Karpas-422 (cell line): ENCODE measurements around the gene HOXA9. TPM values are rescaled to one million over a fixed set of nuclear protein-coding genes. Genes with fewer than 3 reads are reported as not detected.

ENCODE experiments used
- DNase-seq: peaks from one replicate; pipeline ENCODE4 v3.0.0-alpha.2; 2015
- H2AFZ ChIP-seq: fragments of 200-600 bp; sonication (generic); 2 replicates; pipeline ENCODE4 v1.6.1; 2014; ENCODE audit warnings: antibody characterized with exemption, low read length, mixed read lengths
- H3K27ac ChIP-seq: fragments of 200-600 bp; sonication (generic); 2 replicates; pipeline ENCODE4 v1.5.1; 2014; ENCODE audit warnings: mild to moderate bottlenecking, low read length, moderate library complexity
- H3K27me3 ChIP-seq: fragments of 200-600 bp; sonication (generic); 2 replicates; pipeline ENCODE4 v1.6.1; 2014; ENCODE audit warnings: low read length, mixed read lengths
- H3K36me3 ChIP-seq: fragments of 200-600 bp; sonication (generic); 2 replicates; pipeline ENCODE4 v1.6.1; 2014; ENCODE audit warnings: low read length, mixed read lengths; ENCODE audit not compliant: insufficient read depth
- H3K4me1 ChIP-seq: fragments of 200-600 bp; sonication (generic); 2 replicates; pipeline ENCODE4 v1.6.1; 2014; ENCODE audit warnings: mild to moderate bottlenecking, low read length, mixed read lengths
- H3K4me2 ChIP-seq: fragments of 200-600 bp; sonication (generic); 2 replicates; pipeline ENCODE4 v1.6.1; 2014; ENCODE audit warnings: low read length, low read depth, mild to moderate bottlenecking; ENCODE audit not compliant: poor library complexity, severe bottlenecking
- H3K4me3 ChIP-seq: fragments of 200-600 bp; sonication (generic); 2 replicates; pipeline ENCODE4 v1.5.1; 2014; ENCODE audit warnings: mild to moderate bottlenecking, antibody characterized with exemption, low read length, mixed read lengths
- H3K79me2 ChIP-seq: fragments of 200-600 bp; sonication (generic); 2 replicates; pipeline ENCODE4 v1.6.1; 2014; ENCODE audit warnings: mild to moderate bottlenecking, low read length, mixed read lengths
- H3K9ac ChIP-seq: fragments of 200-600 bp; sonication (generic); 2 replicates; pipeline ENCODE4 v1.6.0; 2014; ENCODE audit warnings: low read length
- H3K9me2 ChIP-seq: fragments of 200-600 bp; sonication (generic), shearing (Covaris generic); replicated peaks from 2 replicates; pipeline ENCODE4 v1.6.0; 2014; ENCODE audit warnings: mild to moderate bottlenecking, low read length, moderate library complexity; ENCODE audit not compliant: insufficient read depth
- H3K9me3 ChIP-seq: fragments of 300-700, 200-600 bp; sonication (generic); 2 replicates; pipeline ENCODE4 v1.6.1; 2014; ENCODE audit warnings: low read length, mixed read lengths
- H4K20me1 ChIP-seq: fragments of 200-600 bp; sonication (generic); 2 replicates; pipeline ENCODE4 v1.6.1; 2014; ENCODE audit warnings: mild to moderate bottlenecking, antibody characterized with exemption, low read length, low read depth; ENCODE audit not compliant: insufficient read depth
- total RNA-seq: library from RNA; depleted of rRNA; stranded (reverse); fragments of >200 nt; shearing (Covaris generic); gene quantifications from 2 replicates; pipeline ENCODE4 v1.2.3, GENCODE V29; 2014; ENCODE audit warnings: low replicate concordance

The HOXA9 gene
- total RNA-seq, 1 experiment from 2014 or later = not detected

DNA sequence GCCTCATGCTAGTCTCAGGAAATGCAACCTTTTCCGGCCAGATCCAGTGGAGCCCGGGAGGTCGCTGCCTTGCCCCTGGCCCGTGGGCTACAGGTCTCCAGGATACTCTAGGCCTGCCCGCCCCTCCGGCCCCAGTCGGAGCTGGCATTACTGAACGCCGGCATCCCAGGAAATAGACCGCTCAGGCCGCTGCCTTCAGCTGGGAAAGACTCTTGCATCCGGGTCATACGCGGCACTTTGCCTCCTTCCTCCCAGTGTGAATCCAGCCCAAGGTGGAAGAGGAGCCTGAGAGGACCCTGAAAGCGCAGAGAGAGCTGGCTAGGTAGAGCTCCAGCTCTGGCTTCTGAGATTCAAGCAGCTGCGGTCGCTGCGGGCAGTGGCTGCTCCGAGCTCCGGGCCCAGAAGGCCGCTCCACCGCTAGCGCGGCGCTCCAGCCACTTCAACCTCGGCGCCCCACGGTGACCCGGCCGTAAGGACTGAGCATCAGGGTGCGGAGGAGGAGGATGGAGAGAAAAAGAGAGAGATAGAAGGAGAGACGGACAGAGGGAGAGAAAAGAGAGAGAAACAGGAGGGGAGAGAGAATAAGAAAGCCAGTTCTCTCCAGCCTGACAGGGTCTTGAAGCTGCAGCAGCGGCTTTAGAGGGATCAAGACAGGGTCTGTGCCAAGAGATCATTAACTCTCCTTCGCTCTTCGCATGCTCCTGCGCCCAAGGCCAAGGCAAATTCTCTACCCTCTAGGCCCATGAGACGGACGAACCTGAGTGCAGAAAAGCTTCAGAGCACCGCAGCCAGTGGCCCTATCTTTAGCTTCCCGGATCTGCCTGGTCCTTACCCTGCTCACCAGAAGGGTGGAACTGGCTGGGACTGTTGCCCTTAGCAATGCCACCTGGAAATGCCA is 10.5 kb upstream of the HOXA9 start:
- DNase-seq = no peak
- Histone ChIP-seq H3K4me3 (no peak overlapping the region), H3K27ac (no peak overlapping the region), H3K9me2 (no peaks in the 10 kb centered on the region), H4K20me1 (no peaks in the 10 kb centered on the region), H3K27me3 (no peaks in the 10 kb centered on the region), H3K4me2 (no peak overlapping the region), H2AFZ (no peak overlapping the region), H3K4me1 (no peaks in the 10 kb centered on the region; the same call in 1 of the 2 replicates), H3K36me3 (no peaks in the 10 kb centered on the region), H3K79me2 (no peaks in the 10 kb centered on the region), H3K9me3 (no peaks in the 10 kb centered on the region), H3K9ac (no peak overlapping the region)

DNA sequence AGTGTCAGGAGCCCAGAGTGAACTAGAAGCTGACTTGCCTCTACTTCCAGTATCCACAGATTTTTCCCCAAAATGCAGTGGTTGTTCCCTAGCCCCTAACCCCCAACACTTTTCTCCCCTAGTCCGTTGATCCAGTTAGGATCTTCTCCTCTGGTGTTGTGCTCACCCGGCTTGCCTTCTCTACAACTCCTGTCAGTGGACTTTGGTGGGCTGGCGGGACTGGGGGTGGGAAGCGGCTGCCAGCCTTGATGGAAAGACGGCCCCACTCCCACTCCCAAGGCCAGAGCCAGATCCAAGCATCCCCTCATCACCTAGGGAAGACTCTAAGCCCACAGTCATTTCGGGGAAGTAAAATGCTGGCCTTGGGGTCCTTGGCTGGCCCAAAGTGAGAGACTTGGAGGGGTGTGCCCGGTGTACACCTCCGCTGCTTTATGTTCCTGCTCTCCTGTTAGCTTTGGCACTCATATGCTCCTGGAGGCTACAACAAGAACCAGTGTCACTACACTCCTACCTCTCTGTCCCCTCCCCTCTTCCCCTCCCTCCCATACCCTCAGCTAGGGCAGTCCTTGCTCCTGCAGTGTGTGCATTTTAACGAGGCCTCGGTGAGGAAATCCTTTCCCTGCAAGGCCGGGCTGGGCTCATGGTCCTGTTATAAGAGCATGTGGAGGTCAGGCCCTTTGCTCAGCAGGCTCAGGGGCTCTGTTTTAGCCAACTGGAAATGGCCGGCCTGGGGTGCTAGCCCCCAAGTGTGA is 9.7 kb upstream of the HOXA9 start:
- no peaks in the 10 kb centered on the region; the same call in 1 of the 2 replicates for H3K4me1 ChIP-seq
- no peak overlapping the region for H3K4me3 ChIP-seq
- H3K4me2 ChIP-seq = no peak overlapping the region
- no peak overlapping the region for H3K27ac ChIP-seq
- no peaks in the 10 kb centered on the region for H4K20me1 ChIP-seq
- no peaks in the 10 kb centered on the region for H3K9me3 ChIP-seq
- H3K79me2 ChIP-seq = no peaks in the 10 kb centered on the region
- no peaks in the 10 kb centered on the region for H3K36me3 ChIP-seq
- no peak overlapping the region for H2AFZ ChIP-seq
- H3K9me2 ChIP-seq = no peaks in the 10 kb centered on the region
- no peak overlapping the region for H3K9ac ChIP-seq
- no peak for DNase-seq
- no peaks in the 10 kb centered on the region for H3K27me3 ChIP-seq

GRCh38 chr7:27173956-27174873 is 8.9 kb upstream of the HOXA9 start, which contains the start of gene HOXA10:
Gene HOXA10 (minus strand): TSS chr7:27174320. CDS start chr7:27174306, 14 bp downstream.
- Histone ChIP-seq H3K9me3 (no peaks in the 10 kb centered on the region), H4K20me1 (no peaks in the 10 kb centered on the region), H3K4me2 (no peak within 1 kb of the TSS), H3K27me3 (no peaks in the 10 kb centered on the region), H3K4me3 (no peak within 1 kb of the TSS), H3K9ac (no peak within 1 kb of the TSS), H3K27ac (no peak within 1 kb of the TSS), H3K36me3 (no peaks in the 10 kb centered on the region), H3K9me2 (no peaks in the 10 kb centered on the region), H3K4me1 (no peaks in the 10 kb centered on the region), H2AFZ (no peak within 1 kb of the TSS), H3K79me2 (no peaks in the 10 kb centered on the region)
- no peak for DNase-seq

GRCh38 chr7:27173511-27173955 is 8.2 kb upstream of the HOXA9 start:
- DNase-seq = no peak
- Histone ChIP-seq H3K27me3 (no peaks in the 10 kb centered on the region), H3K36me3 (no peaks in the 10 kb centered on the region), H3K4me1 (no peaks in the 10 kb centered on the region), H2AFZ (no peak overlapping the region), H4K20me1 (no peaks in the 10 kb centered on the region), H3K79me2 (no peaks in the 10 kb centered on the region), H3K27ac (no peak overlapping the region), H3K9ac (no peak overlapping the region), H3K9me2 (no peaks in the 10 kb centered on the region), H3K4me3 (no peak overlapping the region), H3K9me3 (no peaks in the 10 kb centered on the region), H3K4me2 (no peak overlapping the region)

DNA sequence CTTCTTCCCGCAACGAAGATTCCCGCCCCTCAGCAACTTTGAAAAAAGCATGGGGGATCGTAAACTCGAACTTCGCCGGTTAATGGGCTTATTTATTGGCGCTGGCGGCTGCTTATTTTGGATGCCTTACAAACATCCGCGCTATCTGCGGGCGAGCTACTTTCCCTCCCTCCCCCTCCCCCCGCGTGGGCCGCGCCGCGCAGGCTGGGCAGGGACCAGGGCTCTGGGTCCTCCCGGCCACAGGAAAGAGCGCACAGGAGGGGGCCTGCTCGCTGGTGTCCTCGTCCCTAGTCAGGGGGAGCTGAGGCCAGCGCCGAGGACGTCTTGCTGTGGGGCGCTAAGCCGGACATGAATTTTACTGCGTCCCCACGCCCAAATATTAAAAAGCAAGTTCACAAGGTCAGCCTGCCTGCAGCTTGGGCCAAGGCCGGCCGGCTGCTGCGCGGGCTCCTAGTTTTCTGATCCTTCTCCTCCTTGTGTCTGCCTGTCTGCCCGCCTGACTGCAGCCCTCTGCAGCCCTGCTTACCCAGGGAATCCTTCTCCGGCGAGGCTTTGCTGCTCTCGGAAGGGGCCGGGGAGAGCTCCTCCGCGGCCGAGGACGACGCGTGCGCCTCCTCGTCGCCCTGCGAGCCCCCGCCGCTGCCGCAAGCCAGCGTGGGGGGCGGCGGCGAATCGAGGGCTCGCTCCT is 7.6 kb upstream of the HOXA9 start:
- Histone ChIP-seq H3K27ac (no peak overlapping the region), H2AFZ (no peak overlapping the region), H3K9me3 (no peaks in the 10 kb centered on the region), H3K9me2 (no peaks in the 10 kb centered on the region), H3K4me3 (no peak overlapping the region), H4K20me1 (no peaks in the 10 kb centered on the region), H3K4me2 (no peak overlapping the region), H3K79me2 (no peaks in the 10 kb centered on the region), H3K27me3 (no peaks in the 10 kb centered on the region), H3K4me1 (no peaks in the 10 kb centered on the region), H3K36me3 (no peaks in the 10 kb centered on the region), H3K9ac (no peak overlapping the region)
- DNase-seq = no peak

- no peak overlapping the region for H3K27ac ChIP-seq
- no peak overlapping the region for H3K4me3 ChIP-seq
- no peak overlapping the region for H3K9ac ChIP-seq
- no peaks in the 10 kb centered on the region for H3K36me3 ChIP-seq
- no peaks in the 10 kb centered on the region for H3K4me1 ChIP-seq
- no peaks in the 10 kb centered on the region for H3K27me3 ChIP-seq
- H3K9me3 ChIP-seq = no peaks in the 10 kb centered on the region
- no peak for DNase-seq
- no peaks in the 10 kb centered on the region for H3K9me2 ChIP-seq
- H2AFZ ChIP-seq = no peak overlapping the region
- H3K79me2 ChIP-seq = no peaks in the 10 kb centered on the region
- no peak overlapping the region for H3K4me2 ChIP-seq
- no peaks in the 10 kb centered on the region for H4K20me1 ChIP-seq
These were observed 7.0 kb upstream of the HOXA9 start for GRCh38 chr7:27172315-27172774.

- no peak overlapping the region for H3K4me2 ChIP-seq
- H3K9ac ChIP-seq = no peak overlapping the region
- H3K9me2 ChIP-seq = no peaks in the 10 kb centered on the region
- H3K27ac ChIP-seq = no peak overlapping the region
- H3K4me3 ChIP-seq = no peak overlapping the region
- no peaks in the 10 kb centered on the region for H4K20me1 ChIP-seq
- DNase-seq = no peak
- no peaks in the 10 kb centered on the region for H3K36me3 ChIP-seq
- H2AFZ ChIP-seq = no peak overlapping the region
- H3K9me3 ChIP-seq = no peaks in the 10 kb centered on the region
- no peaks in the 10 kb centered on the region for H3K27me3 ChIP-seq
- H3K79me2 ChIP-seq = no peaks in the 10 kb centered on the region
- H3K4me1 ChIP-seq = no peaks in the 10 kb centered on the region
These were observed 6.4 kb upstream of the HOXA9 start for GRCh38 chr7:27171637-27172314.
